Body of pancreas (tissue), 4 donors: Measurements from ENCODE around the gene MCM8. TPM values are rescaled to one million over a fixed set of nuclear protein-coding genes. Genes with fewer than 3 reads are reported as not detected.
A peak's percentile ranks its signal among the peaks of the same experiment; 100 is the strongest.

ENCODE experiments used
- ATAC-seq: fragments of 150-250 bp; one replicate; pipeline ENCODE4 v1.9.1; 2016
- DNase-seq, 4 donors: peaks; one replicate each; pipeline ENCODE4 v3.0.0-alpha.2; 2019
- H3K27ac ChIP-seq, 4 donors: fragments of 200-600 bp; sonication (generic); 1 replicate in 3 of 4; 2 replicates in 1 of 4; pipeline versions ENCODE4 v1.5.1 to v1.6.1; 2016 to 2019; ENCODE audit warnings: mild to moderate bottlenecking in 1 of 4, mixed read lengths in 1 of 4, moderate library complexity in 1 of 4
- H3K27me3 ChIP-seq, 2 donors: fragments of 200-600 bp; sonication (generic); one replicate each; pipeline ENCODE4 v1.6.0; 2016; ENCODE audit warnings: mild to moderate bottlenecking in 1 of 2
- H3K36me3 ChIP-seq, 2 donors: fragments of 200-600 bp; sonication (generic); replicated peaks in 1 of 2; 2 replicates each; pipeline ENCODE4 v1.5.1; 2016; ENCODE audit warnings: low read depth in 2 of 2; ENCODE audit not compliant: insufficient read depth in 1 of 2
- H3K4me1 ChIP-seq: fragments of 200-600 bp; sonication (generic); one replicate; pipeline ENCODE4 v1.6.0; 2016
- H3K4me3 ChIP-seq, 2 donors: fragments of 200-600 bp; sonication (generic); 1 replicate in 1 of 2; 2 replicates in 1 of 2; pipeline ENCODE4 v1.5.1; 2016 to 2019
- H3K9me3 ChIP-seq, 3 donors: fragments of 200-600 bp; sonication (generic); 1 replicate in 2 of 3; 2 replicates in 1 of 3; pipeline ENCODE4 v1.5.1; 2016
- CTCF ChIP-seq, 7 experiments: fragments of 450-650 bp in 4 of 7; fragments of 200-600 bp in 3 of 7; sonication (generic) in 3 of 7; IDR thresholded peaks; one replicate each; pipeline ENCODE4 v1.5.1; 2016 to 2019; ENCODE audit warnings: antibody characterized with exemption in 7 of 7
- POLR2A ChIP-seq, 3 donors: fragments of 450-650 bp; IDR thresholded peaks; one replicate each; pipeline ENCODE4 v1.6.1; 2016; ENCODE audit warnings: antibody characterized with exemption in 3 of 3, mild to moderate bottlenecking in 2 of 3
- WGBS, 2 donors: methylation state at CpG; one replicate each; pipeline ENCODE4 v1.1.5; 2017; 5-methylcytosine and 5-hydroxymethylcytosine counted together
- intact Hi-C: fragments of 100-400 bp; cut with DNase I; formaldehyde crosslinking; loops from one replicate; pipeline ENCODE4 v1.15.1; 2023
- total RNA-seq, 2 donors: library from RNA; depleted of rRNA; stranded (reverse); fragments of >200 nt; gene quantifications; one replicate each; pipeline ENCODE4 v1.1.0, GENCODE V29; 2016

MCM8 gene
- total RNA-seq, 2 donors from 2014 or later = 2.6 to 3.6 TPM

DNA sequence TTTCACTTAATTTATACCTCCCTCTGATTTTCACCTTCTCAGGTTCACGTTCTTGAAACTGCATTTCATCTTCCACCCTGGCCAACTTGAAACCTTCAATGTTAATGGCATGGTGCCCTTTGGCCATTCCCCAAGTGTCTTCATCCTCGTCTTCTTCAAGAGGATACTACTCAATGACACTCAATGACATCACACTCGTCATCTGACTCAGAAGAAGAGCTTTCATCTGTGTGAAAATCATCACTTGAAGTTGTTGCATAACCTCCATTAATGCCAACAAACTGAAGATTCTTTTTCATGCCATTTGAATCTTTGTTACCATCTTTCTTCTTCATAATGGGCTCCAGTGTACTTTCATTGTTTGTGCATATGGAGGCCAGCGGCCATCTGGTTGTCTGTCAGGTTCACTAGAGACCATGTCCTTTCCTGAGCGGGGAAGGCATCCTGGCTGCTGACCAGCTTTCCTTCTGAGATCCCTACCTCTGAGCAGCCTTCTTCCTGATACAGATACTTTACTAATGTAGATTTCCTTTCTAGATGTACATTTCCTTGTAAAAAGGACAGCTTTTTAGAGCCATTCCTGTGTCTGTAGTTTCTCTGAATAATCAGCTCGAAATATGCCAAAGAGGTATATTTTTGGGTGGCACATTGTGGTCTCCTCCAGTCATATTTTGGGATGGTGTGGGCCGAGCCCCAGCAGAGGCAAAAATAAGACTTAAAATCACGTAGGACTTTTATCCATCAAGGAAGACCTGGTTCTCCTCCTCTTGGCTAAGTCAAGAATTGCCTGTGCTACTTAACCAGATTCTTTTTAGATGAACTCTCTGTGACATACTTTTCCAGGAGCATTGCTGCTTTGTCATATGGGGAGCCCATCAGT is 21.4 kb upstream of the MCM8 start:
- no peak for ATAC-seq
- no peak for DNase-seq
- TF ChIP-seq CTCF (IDR thresholded peaks at IDR 0.05) = no peak
- TF ChIP-seq POLR2A (IDR thresholded peaks at IDR 0.05) = no peak

DNA sequence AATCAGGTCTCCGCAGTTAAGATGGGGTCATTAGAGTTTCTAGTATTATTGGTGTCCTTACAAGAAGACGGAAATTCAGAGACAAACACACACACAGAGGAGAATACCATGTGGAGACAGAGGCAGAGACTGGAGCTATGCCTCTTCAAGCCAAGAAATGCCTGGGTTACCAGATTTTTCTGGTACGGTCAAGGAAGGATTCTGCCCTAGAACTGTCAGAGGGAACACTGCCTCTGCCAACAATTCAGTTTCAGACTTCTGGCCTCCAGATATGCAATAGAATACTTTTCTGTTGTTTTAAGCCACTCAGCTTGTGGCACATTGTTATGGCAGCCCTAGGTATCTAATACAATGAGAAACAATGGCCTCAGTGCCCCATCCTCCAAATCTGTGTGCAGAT is 19.0 kb upstream of the MCM8 start:
- Histone ChIP-seq H3K27me3 (no peaks in the 10 kb centered on the region), H3K27ac (no peak overlapping the region), H3K4me3 (no peak overlapping the region), H3K4me1 (no peaks in the 10 kb centered on the region), H3K9me3 (no peaks in the 10 kb centered on the region), H3K36me3 (no peaks in the 10 kb centered on the region)
- TF ChIP-seq CTCF (IDR thresholded peaks at IDR 0.05) (no peak), POLR2A (IDR thresholded peaks at IDR 0.05) (no peak)
- WGBS, 2 donors = 74 to 77% methylated on average over 3 of the region's 3 CpGs
- DNase-seq (no peak), ATAC-seq (no peak)
- intact Hi-C loops = loop anchor here (10.0 kb wide), 1 partner anchor 397 kb away; no protein-coding TSS in a partner anchor

More for the DNA sequence above, 21.4 kb upstream of the MCM8 start:
- Histone ChIP-seq H3K4me1 (no peaks in the 10 kb centered on the region), H3K9me3 (no peaks in the 10 kb centered on the region), H3K36me3 (no peaks in the 10 kb centered on the region), H3K27ac (no peak overlapping the region), H3K27me3 (no peaks in the 10 kb centered on the region), H3K4me3 (no peak overlapping the region)
- WGBS, 2 donors = 62 to 64% methylated on average over 8 of the region's 8 CpGs
- intact Hi-C loops = no loop called here

DNA sequence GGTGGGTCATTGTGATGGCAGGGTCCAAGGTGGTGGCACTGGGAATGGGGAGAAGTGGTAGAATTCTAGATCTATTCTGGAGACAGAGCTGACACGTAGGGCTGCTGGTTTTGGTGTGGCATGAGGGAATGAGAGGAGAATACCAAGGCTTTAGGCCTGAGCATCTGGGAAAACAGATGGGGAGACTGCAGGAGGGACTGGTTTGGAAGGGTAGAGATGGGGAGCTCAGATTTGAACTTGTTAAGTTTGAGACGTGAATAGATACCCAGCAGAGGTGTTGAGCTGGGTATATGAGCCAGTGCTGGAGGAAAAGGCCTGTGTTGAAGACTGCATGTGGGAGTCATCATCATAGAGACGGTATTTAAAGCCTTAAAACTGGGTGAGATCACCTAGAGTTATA is 17.7 kb upstream of the MCM8 start:
- ATAC-seq (no peak), DNase-seq (no peak)
- H3K9me3 ChIP-seq = no peaks in the 10 kb centered on the region
- H3K36me3 ChIP-seq = peaks cover 0 to under 1% of the 10 kb centered on the region in 2 donors
- no peaks in the 10 kb centered on the region for H3K27me3 ChIP-seq
- TF ChIP-seq CTCF (IDR thresholded peaks at IDR 0.05) = no peak
- no peak for TF ChIP-seq POLR2A (IDR thresholded peaks at IDR 0.05)
- no peak overlapping the region for H3K27ac ChIP-seq
- no peak overlapping the region for H3K4me3 ChIP-seq
- WGBS, 2 donors = 74% methylated on average over 3 of the region's 3 CpGs
- intact Hi-C loops = loop anchor here (10.0 kb wide), 1 partner anchor 398 kb away; no protein-coding TSS in a partner anchor
- H3K4me1 ChIP-seq = no peaks in the 10 kb centered on the region

DNA sequence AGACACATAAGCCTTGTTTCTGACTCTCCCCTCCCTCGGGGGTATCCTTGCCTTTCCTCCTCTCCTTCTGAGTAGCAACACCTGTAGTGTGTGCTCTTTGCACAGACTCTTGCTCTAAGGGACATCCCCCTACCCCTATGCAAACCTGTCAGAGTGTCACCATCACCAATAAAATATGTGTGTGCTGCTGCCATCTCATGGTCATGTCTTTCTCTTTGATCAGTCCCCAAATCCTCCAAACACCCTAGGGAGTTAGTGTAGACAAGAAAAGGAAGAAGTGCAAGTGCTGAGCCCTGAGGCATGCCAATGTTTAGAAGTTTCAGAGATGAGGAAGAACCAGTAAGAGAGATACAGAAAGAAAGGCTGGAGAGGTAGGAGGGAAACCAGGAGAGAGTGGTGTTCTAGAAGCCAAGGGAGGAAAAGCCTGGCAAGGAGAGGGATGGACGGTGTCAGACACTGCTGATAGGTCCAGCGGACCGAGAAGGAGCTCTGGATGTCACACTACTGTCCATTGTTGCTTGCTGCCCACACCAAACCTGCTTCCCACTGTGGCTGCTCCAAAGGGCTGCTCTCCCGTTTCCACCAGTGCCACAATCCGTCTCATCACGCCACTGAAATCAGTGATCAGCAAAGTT is 16.5 kb upstream of the MCM8 start:
- TF ChIP-seq CTCF (IDR thresholded peaks at IDR 0.05) (peak in 3 of 7 experiments; percentile 43 to 46 (median 46)), POLR2A (IDR thresholded peaks at IDR 0.05) (no peak)
- Histone ChIP-seq H3K27me3 (no peaks in the 10 kb centered on the region), H3K4me1 (no peaks in the 10 kb centered on the region), H3K9me3 (no peaks in the 10 kb centered on the region), H3K27ac (no peak overlapping the region), H3K4me3 (no peak overlapping the region), H3K36me3 (peaks cover 0 to 4% of the 10 kb centered on the region in 2 donors)
- WGBS, 2 donors = 55 to 62% methylated on average over 7 of the region's 7 CpGs
- ATAC-seq (no peak), DNase-seq (peak in 1 of 4 donors; percentile 10)
- intact Hi-C loops = loop anchor here (10.0 kb wide), 1 partner anchor 399 kb away; no protein-coding TSS in a partner anchor
